Dedifferentiated amniotic fluid mesenchymal stem cell (primary cell): ENCODE measurements around the gene RNU1-3.
A peak's percentile ranks its signal among the peaks of the same experiment; 100 is the strongest.
"Not testable (repeated sequence)": the region's sequence is repeated elsewhere in the genome, so short reads cannot be mapped to it uniquely, and the experiment has no call there.

Experiments used
- DNase-seq: peaks from one replicate; pipeline ENCODE4 v3.0.0-alpha.2; 2016; ENCODE audit errors: extremely low spot score

RNU1-3 gene

GRCh38 chr1:16694308-16694702 is 27.6 kb upstream of the RNU1-3 start:
- DNase-seq: not testable (repeated sequence)

GRCh38 chr1:16693449-16694307 is 26.9 kb upstream of the RNU1-3 start:
- not testable (repeated sequence) for DNase-seq

- DNase-seq: not testable (repeated sequence)
These were observed 26.1 kb upstream of the RNU1-3 start for GRCh38 chr1:16692717-16693448.

GRCh38 chr1:16692283-16692682 is 25.5 kb upstream of the RNU1-3 start:
- not testable (repeated sequence) for DNase-seq

- not testable (repeated sequence) for DNase-seq
These were observed 24.4 kb upstream of the RNU1-3 start for GRCh38 chr1:16690971-16691682.

- DNase-seq: not testable (repeated sequence)
These were observed 20.5 kb upstream of the RNU1-3 start for GRCh38 chr1:16687132-16687800.

GRCh38 chr1:16685445-16686371 is 19.0 kb upstream of the RNU1-3 start:
- DNase-seq: not testable (repeated sequence)

- DNase-seq: not testable (repeated sequence)
These were observed 18.1 kb upstream of the RNU1-3 start for GRCh38 chr1:16684738-16685337.

- DNase-seq: not testable (repeated sequence)
These were observed 17.4 kb upstream of the RNU1-3 start for GRCh38 chr1:16684152-16684551.

GRCh38 chr1:16682803-16683202 is 16.1 kb upstream of the RNU1-3 start:
- DNase-seq: not testable (repeated sequence)

- DNase-seq: not testable (repeated sequence)
These were observed 13.6 kb upstream of the RNU1-3 start for GRCh38 chr1:16680366-16680765.

- peak; percentile 17 for DNase-seq
These were observed 11.0 kb upstream of the RNU1-3 start for GRCh38 chr1:16677552-16678431.

GRCh38 chr1:16676661-16677523 is 10.1 kb upstream of the RNU1-3 start:
- DNase-seq: not testable (repeated sequence)

- not testable (repeated sequence) for DNase-seq
These were observed 8.4 kb upstream of the RNU1-3 start for GRCh38 chr1:16675118-16675510.

GRCh38 chr1:16673976-16674375 is 7.2 kb upstream of the RNU1-3 start:
- DNase-seq: not testable (repeated sequence)

GRCh38 chr1:16665836-16666235 is 912 bp downstream of the RNU1-3 start:
- DNase-seq: not testable (repeated sequence)

- not testable (repeated sequence) for DNase-seq
These were observed 8.5 kb downstream of the RNU1-3 start for GRCh38 chr1:16658234-16658633.
